HUES6 (cell line): ENCODE data around the gene SIGLEC15.
"Not testable (repeated sequence)": the region's sequence is repeated elsewhere in the genome, so short reads cannot be mapped to it uniquely, and the experiment has no call there.

Experiments
- H3K27ac ChIP-seq: 2 replicates; pipeline ENCODE4 v1.7.0; 2013; ENCODE audit warnings: low read depth, mild to moderate bottlenecking, low read length, inconsistent platforms
- H3K27me3 ChIP-seq: 2 replicates; pipeline ENCODE4 v1.6.1; 2013; ENCODE audit warnings: low read length; ENCODE audit not compliant: control insufficient read depth, insufficient read depth
- H3K36me3 ChIP-seq: 2 replicates; pipeline ENCODE4 v1.6.1; 2013; ENCODE audit warnings: low read length; ENCODE audit not compliant: control insufficient read depth, insufficient read depth
- H3K4me1 ChIP-seq: 2 replicates; pipeline ENCODE4 v1.6.1; 2013; ENCODE audit warnings: low read length; ENCODE audit not compliant: control insufficient read depth, insufficient read depth
- H3K4me3 ChIP-seq: 2 replicates; pipeline ENCODE4 v1.5.1; 2013; ENCODE audit warnings: low read depth, low read length
- H3K9ac ChIP-seq: one replicate; pipeline ENCODE4 v1.6.1; 2013; ENCODE audit warnings: mild to moderate bottlenecking, low read length
- H3K9me3 ChIP-seq: 2 replicates; pipeline ENCODE4 v1.6.1; 2013; ENCODE audit warnings: low read depth, low read length; ENCODE audit not compliant: control insufficient read depth, insufficient read depth

SIGLEC15 gene

DNA sequence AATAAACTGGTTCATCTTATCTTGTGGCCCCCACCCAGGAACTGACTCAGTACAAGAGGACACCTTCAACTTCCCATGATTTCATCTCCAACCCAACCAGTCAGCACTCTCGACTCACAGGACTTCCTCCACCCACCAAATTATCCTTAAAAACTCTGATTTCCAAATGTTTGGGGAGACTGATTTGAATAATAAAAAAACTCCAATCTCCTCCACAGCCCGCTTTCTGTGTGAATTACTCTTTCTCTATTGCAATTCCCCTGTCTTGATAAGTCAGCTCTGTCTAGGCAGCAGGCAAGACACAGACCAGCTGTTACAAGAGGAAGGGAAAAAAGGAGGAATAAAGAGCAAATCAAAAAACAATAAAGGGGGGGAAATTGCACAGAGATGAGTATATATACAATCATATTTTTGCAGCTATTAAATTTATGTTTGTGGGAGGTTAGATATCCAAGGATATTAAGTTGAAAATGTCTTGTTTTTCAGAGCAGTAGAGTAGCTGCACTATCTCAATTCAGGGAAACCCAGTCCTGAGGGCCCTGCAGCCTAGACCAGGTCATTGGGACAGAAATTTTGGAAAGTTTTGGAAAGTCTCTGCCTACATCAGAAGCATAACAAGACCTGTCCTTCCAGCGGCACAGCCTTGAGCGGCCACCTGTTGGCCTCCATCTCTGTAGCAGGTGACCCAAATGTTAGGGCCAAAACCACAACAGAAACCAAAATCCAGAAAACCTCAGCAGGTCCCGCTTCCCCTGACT lies 32.8 kb upstream of the SIGLEC15 start:
- H3K9me3 ChIP-seq, result no peaks in the 10 kb centered on the region
- no peaks in the 10 kb centered on the region for H3K27me3 ChIP-seq
- H3K9ac ChIP-seq, result no peak overlapping the region
- no peaks in the 10 kb centered on the region for H3K36me3 ChIP-seq
- no peaks in the 10 kb centered on the region for H3K4me1 ChIP-seq
- H3K4me3 ChIP-seq, result no peak overlapping the region
- no peak overlapping the region for H3K27ac ChIP-seq

DNA sequence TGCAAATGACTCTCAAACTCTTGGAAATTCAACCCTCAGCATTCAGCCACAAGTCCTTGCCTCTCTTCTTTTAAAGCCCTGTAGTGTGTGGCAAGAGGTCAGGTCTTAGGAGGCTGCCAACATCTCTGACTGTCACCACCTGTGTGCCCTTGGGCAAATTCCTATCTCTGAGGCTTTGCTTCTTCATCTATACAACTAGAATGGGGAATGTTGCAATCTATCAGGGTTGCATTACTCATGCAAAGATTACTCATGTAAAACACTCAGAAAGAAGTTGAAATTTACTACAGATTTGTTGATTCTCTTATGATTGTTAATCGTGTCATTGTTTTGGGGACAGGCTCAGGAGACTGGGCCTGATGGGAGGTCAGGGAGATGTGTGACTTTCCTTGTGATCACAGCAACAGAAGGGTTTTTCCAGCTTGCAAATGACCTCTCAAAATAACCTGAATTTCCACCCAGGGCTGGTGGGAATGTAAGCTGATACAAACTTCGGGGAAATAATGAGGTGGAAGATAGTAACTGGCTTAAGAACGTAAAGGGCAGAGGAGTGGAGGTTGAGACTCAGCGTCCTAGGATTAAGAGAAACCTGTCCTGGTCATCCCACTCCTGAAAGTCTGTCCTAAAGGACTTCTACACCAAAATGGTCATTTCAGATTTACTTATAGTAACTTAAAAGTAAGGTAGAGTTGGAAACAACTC lies 32.1 kb upstream of the SIGLEC15 start:
- H3K9me3 ChIP-seq, result no peaks in the 10 kb centered on the region
- no peaks in the 10 kb centered on the region for H3K27me3 ChIP-seq
- H3K9ac ChIP-seq, result no peak overlapping the region
- no peaks in the 10 kb centered on the region for H3K36me3 ChIP-seq
- no peak overlapping the region for H3K27ac ChIP-seq
- no peaks in the 10 kb centered on the region for H3K4me1 ChIP-seq
- no peak overlapping the region for H3K4me3 ChIP-seq

DNA sequence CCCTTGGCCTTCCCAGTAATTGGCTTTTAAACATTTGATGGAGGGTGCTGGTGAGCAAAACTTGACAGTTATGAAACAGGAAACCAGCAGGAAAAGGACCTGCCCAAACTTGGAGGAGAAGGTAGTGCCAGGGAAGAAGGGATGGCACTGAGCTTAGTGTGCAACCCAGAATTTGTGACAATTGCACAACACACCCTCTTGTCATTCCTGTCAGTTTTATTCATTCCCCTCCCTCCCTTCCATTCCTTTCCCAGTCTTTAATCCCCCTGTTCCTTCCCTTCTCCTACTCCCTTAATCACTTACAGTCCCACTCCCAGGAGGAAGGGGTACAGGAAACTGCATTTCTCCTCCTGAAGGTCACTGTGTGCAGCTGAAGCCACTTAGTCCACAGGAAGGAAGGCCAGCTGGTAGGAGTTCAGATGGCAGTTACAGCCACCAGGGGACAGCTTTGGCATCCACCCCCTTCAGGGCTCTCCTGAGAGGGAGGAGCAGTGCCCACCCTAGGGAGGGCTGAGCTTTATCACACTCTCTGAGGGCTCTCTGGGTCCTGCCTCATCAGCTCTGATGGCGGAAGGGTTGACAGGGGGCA lies 24.0 kb upstream of the SIGLEC15 start:
- no peak overlapping the region for H3K9ac ChIP-seq
- H3K9me3 ChIP-seq, result peaks cover 20% of the 10 kb centered on the region
- H3K4me3 ChIP-seq, result no peak overlapping the region
- 0 out of 2 replicates have a peak, but pooled peaks cover under 1% of the 10 kb centered on the region for H3K4me1 ChIP-seq
- no peaks in the 10 kb centered on the region for H3K36me3 ChIP-seq
- no peak overlapping the region for H3K27ac ChIP-seq
- H3K27me3 ChIP-seq, result no peaks in the 10 kb centered on the region

DNA sequence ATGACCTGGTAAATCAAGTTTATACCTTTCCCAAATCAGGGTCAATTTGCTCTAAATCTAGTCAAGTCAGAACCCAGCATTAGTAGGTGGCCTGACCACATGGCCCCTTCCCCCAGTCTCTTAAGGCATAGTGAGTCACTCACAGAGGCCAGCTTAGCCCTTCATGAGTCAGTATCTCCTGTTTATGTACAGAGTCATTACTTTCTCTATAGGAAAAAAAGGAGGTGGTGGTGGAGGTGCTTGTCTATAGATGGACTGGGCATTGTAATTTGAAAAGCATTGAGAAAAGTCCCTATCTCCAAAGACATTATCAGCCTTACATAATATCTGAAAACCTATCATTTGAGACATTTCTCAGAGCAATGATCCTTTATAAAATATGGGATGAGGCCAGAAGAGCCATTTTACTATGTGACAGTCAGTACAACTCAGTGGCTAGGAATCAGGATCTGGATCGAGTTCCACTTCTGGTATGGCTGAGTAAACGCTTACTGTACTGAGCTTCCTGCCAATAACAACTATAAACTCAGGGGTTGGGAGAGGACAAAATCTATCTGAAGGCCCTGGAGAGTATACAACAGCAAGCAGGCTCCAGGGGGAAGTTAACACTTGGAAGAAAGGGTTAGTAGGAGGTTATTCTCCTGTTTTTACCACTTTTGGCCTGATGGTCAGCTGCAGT lies 22.5 kb upstream of the SIGLEC15 start:
- Histone ChIP-seq H3K27ac (no peak overlapping the region), H3K9me3 (peaks cover 20% of the 10 kb centered on the region), H3K4me1 (0 out of 2 replicates have a peak, but pooled peaks cover 6% of the 10 kb centered on the region), H3K27me3 (no peaks in the 10 kb centered on the region), H3K9ac (no peak overlapping the region), H3K36me3 (no peaks in the 10 kb centered on the region), H3K4me3 (no peak overlapping the region)

DNA sequence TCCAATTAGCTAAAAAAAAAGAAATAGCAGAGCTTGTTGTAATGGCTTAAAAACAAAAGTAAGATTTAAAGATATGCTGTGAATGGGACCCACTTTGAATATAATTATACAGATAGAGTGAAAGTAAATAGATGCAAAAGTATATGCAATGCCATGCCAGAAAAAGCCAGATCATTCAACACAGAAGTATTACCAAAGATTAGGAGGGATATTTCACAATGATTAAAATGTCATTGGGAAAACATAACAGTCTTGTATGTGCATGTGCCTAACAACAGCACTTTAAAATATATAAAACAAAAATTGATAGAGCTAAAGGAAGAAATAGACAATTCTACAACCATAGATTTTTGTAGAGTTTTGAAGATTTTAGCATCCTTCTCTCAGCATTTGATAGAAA lies 19.9 kb upstream of the SIGLEC15 start:
- Histone ChIP-seq H3K27ac (no peak overlapping the region), H3K4me3 (no peak overlapping the region), H3K9ac (no peak overlapping the region), H3K4me1 (0 out of 2 replicates have a peak, but pooled peaks cover 6% of the 10 kb centered on the region), H3K36me3 (no peaks in the 10 kb centered on the region), H3K27me3 (no peaks in the 10 kb centered on the region), H3K9me3 (peaks cover 15% of the 10 kb centered on the region)

DNA sequence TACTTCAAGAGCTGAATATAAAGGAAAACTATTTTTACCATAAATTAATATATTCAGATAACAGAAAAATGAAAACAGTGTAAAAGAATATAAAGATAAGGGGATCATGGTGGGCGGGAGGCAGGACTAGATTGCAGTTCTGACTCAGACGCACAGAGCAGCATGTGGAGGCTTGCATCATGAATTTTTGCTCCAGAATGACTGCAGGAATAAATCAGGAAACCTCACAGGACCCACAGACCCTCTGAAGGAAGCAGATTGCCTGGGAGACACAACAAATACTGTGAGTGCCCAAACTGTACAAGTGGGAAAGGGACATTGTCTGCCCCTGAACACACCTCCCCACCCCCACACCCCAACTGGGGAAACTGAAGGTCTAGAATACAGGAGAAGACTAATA lies 19.2 kb upstream of the SIGLEC15 start:
- H3K9ac ChIP-seq, result no peak overlapping the region

DNA sequence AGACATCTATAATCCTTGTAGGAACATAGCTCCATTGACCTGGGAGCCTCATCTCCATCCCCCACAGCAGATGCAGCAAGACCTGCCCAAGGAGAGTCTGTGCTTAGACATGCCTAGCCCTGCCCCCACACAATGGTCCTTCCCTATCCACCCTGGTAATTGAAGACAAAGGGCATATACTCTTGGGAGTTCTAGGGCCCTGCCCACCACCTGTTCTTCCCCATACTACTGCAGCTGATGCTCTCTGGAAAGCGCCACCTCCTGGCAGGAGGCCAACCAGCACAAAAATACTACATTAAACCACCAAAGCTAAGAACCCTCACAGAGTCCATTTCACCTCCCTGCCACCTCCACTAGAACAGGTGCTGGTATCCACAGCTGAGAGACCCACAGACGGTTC lies 18.3 kb upstream of the SIGLEC15 start:
- not testable (repeated sequence) for H3K4me1 ChIP-seq, H3K9me3 ChIP-seq, H3K36me3 ChIP-seq, H3K4me3 ChIP-seq, H3K27ac ChIP-seq, H3K27me3 ChIP-seq, H3K9ac ChIP-seq

More for the DNA sequence above, 19.2 kb upstream of the SIGLEC15 start:
- H3K27ac ChIP-seq, result no peak overlapping the region
- no peaks in the 10 kb centered on the region for H3K27me3 ChIP-seq
- no peaks in the 10 kb centered on the region for H3K36me3 ChIP-seq
- 0 out of 2 replicates have a peak, but pooled peaks cover 6% of the 10 kb centered on the region for H3K4me1 ChIP-seq
- peaks cover 13% of the 10 kb centered on the region for H3K9me3 ChIP-seq
- no peak overlapping the region for H3K4me3 ChIP-seq

DNA sequence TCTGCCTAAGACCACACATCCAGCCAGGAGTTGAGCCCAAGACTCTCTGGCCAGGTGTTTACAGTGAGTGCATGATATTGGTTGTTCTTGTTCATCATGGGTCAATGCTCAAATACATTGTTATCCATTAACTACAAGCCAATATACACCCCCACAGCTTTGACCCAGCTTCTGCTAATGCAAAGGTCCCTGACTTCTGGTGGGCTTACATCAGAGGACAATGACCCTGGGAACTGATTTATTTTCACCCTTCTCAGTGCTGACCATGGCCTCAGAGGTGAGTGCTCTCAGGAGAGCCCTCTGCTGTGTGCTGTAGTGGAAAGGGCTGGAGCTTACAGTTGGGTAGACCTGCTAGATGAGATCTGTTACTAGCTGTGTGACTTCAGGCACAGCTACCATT lies 10.7 kb upstream of the SIGLEC15 start:
- H3K9me3 ChIP-seq, H3K4me1 ChIP-seq, H3K27me3 ChIP-seq, H3K27ac ChIP-seq, H3K36me3 ChIP-seq, H3K9ac ChIP-seq, H3K4me3 ChIP-seq: not testable (repeated sequence)

DNA sequence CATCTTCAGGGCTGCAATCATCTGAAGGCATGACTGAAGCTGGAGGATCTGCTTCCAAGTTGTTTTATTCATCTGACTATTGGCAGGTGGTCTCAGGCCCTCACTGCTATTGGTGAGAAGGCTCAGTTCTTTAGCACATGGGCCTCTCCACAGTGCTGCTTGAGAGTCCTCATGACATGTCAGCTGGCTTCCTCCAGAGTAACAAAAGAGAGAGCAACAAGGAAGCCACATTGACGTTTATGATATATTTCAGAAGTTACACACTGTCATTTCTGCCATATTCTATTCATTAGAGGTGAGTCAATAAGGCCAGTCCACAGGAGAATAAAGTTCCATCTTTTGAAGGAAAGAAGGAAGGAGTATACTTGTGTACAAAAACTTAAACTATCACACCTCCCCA lies 7.9 kb upstream of the SIGLEC15 start:
- Histone ChIP-seq H3K36me3 (no peaks in the 10 kb centered on the region), H3K27ac (no peak overlapping the region), H3K9me3 (no peaks in the 10 kb centered on the region), H3K4me3 (no peak overlapping the region), H3K9ac (no peak overlapping the region), H3K4me1 (no peaks in the 10 kb centered on the region), H3K27me3 (no peaks in the 10 kb centered on the region)

DNA sequence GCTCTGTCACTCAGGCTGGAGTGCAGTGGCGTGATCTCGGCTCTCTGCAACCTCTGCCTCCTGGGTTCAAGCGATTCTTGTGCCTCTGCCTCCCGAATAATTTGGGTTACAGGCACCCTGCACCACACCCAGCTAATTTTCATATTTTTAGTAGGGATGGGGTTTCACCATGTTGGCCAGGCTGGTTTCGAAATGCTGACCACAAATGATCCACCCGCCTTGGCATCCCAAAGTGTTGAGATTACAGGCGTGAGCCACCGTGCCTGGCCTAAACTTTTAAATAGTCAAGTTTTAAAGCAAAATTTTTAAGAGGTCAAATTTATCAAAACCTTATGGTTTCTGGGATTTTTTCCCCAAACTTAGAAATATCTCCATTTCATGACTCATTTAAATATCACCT lies 6.7 kb upstream of the SIGLEC15 start:
- not testable (repeated sequence) for H3K4me1 ChIP-seq, H3K9ac ChIP-seq, H3K4me3 ChIP-seq, H3K9me3 ChIP-seq, H3K27me3 ChIP-seq, H3K27ac ChIP-seq, H3K36me3 ChIP-seq
